ENCODE measurements around the gene SCNN1A. TPM values are rescaled to one million over a fixed set of nuclear protein-coding genes. Genes with fewer than 3 reads are reported as not detected.

SCNN1A gene
- total and polyA plus RNA-seq, 7 experiments from 2014 or later = 0.22 to 5.3 (median 1.6) TPM

GRCh38 chr12:6354495-6355393, 20.6 kb downstream of the SCNN1A start:
- H3K27ac Mint-ChIP-seq = peak overlapping the region in 2 of 9 donors; percentile 24 to 26
- POLR2A ChIA-PET = interaction anchor here (1.5 to 14.2 kb wide), 2 partner anchors 9 to 16 kb away, joined by 4 to 342 read pairs; partner anchors contain the start of gene TNFRSF1A
- H3K4me1 Mint-ChIP-seq = peaks cover 0 to 18% (median 4%) of the 10 kb centered on the region in 7 donors
- CTCF ChIA-PET = interaction anchor here (0.7 to 1.9 kb wide), 2 partner anchors 19 to 498 kb away, joined by 3 to 7 read pairs; no protein-coding TSS in a partner anchor
- H3K36me3 Mint-ChIP-seq = no peaks in the 10 kb centered on the region
- intact Hi-C loops (cut with micrococcal nuclease) = no loop called here
- Histone ChIP-seq H3K4me1 (ENCODE audit: control insufficient read depth in 2 of 2, insufficient read depth in 2 of 2, low read length in 2 of 2) (no peaks in the 10 kb centered on the region), H3K27ac (ENCODE audit: low read depth, low read length) (no peak overlapping the region), H3K4me3 (ENCODE audit: low read length) (no peak overlapping the region), H3K27me3 (ENCODE audit: control insufficient read depth in 2 of 2, insufficient read depth in 2 of 2, low read length in 2 of 2) (no peaks in the 10 kb centered on the region), H3K36me3 (ENCODE audit: control insufficient read depth in 2 of 3, insufficient read depth in 3 of 3, low read length in 3 of 3) (no peaks in the 10 kb centered on the region), H3K9me3 (ENCODE audit: control insufficient read depth in 2 of 3, low read length in 3 of 3) (no peaks in the 10 kb centered on the region)
- ATAC-seq (no peak), DNase-seq (no peak)
- H3K9me3 Mint-ChIP-seq = no peaks in the 10 kb centered on the region
- H3K4me3 Mint-ChIP-seq = no peak overlapping the region
- H3K27me3 Mint-ChIP-seq = peaks cover 0 to 13% (median 0%) of the 10 kb centered on the region in 5 donors

GRCh38 chr12:6352193-6353173, 22.9 kb downstream of the SCNN1A start:
- ATAC-seq = no peak
- H3K27ac Mint-ChIP-seq = peak overlapping the region in 2 of 9 donors; percentile 14 to 72

GRCh38 chr12:6351622-6352021, 23.7 kb downstream of the SCNN1A start:
- Mint-ChIP-seq H3K4me3 (no peak overlapping the region), H3K9me3 (no peaks in the 10 kb centered on the region), H3K27ac (peak overlapping the region in 1 of 9 donors; percentile 38), H3K27me3 (peaks cover 0 to 6% (median 0%) of the 10 kb centered on the region in 5 donors), H3K36me3 (no peaks in the 10 kb centered on the region), H3K4me1 (peaks cover 14 to 29% (median 22%) of the 10 kb centered on the region in 7 donors)
- no peaks in the 10 kb centered on the region for H3K9me3 ChIP-seq (ENCODE audit: control insufficient read depth in 2 of 3, low read length in 3 of 3)
- no peak overlapping the region for H3K4me3 ChIP-seq (ENCODE audit: low read length)
- DNase-seq (no peak), ATAC-seq (no peak)
- intact Hi-C loops (cut with micrococcal nuclease) = no loop called here
- no peaks in the 10 kb centered on the region for H3K27me3 ChIP-seq (ENCODE audit: control insufficient read depth in 2 of 2, insufficient read depth in 2 of 2, low read length in 2 of 2)
- ChIA-PET CTCF (interaction anchor here (1.1 kb wide), 1 partner anchor 19 kb away, joined by 3 read pairs; no protein-coding TSS in a partner anchor), POLR2A (interaction anchor here (0.6 to 1.2 kb wide), 6 partner anchors 11 to 198 kb away, joined by 3 to 7 read pairs (median 3); partner anchors contain the start of gene TAPBPL)
- H3K27ac ChIP-seq (ENCODE audit: low read depth, low read length) = no peak overlapping the region
- no peaks in the 10 kb centered on the region for H3K36me3 ChIP-seq (ENCODE audit: control insufficient read depth in 2 of 3, insufficient read depth in 3 of 3, low read length in 3 of 3)
- H3K4me1 ChIP-seq (ENCODE audit: control insufficient read depth in 2 of 2, insufficient read depth in 2 of 2, low read length in 2 of 2) = peaks cover 0 to 12% of the 10 kb centered on the region in 2 donors

More at GRCh38 chr12:6352193-6353173, 22.9 kb downstream of the SCNN1A start:
- no peak overlapping the region for H3K4me3 ChIP-seq (ENCODE audit: low read length)
- Mint-ChIP-seq H3K4me1 (peaks cover 6 to 22% (median 13%) of the 10 kb centered on the region in 7 donors), H3K36me3 (no peaks in the 10 kb centered on the region), H3K9me3 (no peaks in the 10 kb centered on the region), H3K27me3 (peaks cover 0 to 13% (median 0%) of the 10 kb centered on the region in 5 donors), H3K4me3 (no peak overlapping the region)
- DNase-seq = no peak
- H3K4me1 ChIP-seq (ENCODE audit: control insufficient read depth in 2 of 2, insufficient read depth in 2 of 2, low read length in 2 of 2) = peaks cover 0 to 4% of the 10 kb centered on the region in 2 donors
- CTCF ChIA-PET = interaction anchor here (1.1 kb wide), 1 partner anchor 19 kb away, joined by 3 read pairs; no protein-coding TSS in a partner anchor
- no peaks in the 10 kb centered on the region for H3K27me3 ChIP-seq (ENCODE audit: control insufficient read depth in 2 of 2, insufficient read depth in 2 of 2, low read length in 2 of 2)
- H3K27ac ChIP-seq (ENCODE audit: low read depth, low read length) = no peak overlapping the region
- no peaks in the 10 kb centered on the region for H3K36me3 ChIP-seq (ENCODE audit: control insufficient read depth in 2 of 3, insufficient read depth in 3 of 3, low read length in 3 of 3)
- intact Hi-C loops (cut with micrococcal nuclease) = no loop called here
- no peaks in the 10 kb centered on the region for H3K9me3 ChIP-seq (ENCODE audit: control insufficient read depth in 2 of 3, low read length in 3 of 3)
- POLR2A ChIA-PET = interaction anchor here (0.7 to 1.5 kb wide), 5 partner anchors 8 to 99 kb away, joined by 3 to 7 read pairs (median 5); partner anchors contain the start of gene TAPBPL

- ATAC-seq (peak; percentile 59), DNase-seq (peak in 1 of 9 donors; percentile 25)
- POLR2A ChIA-PET = interaction anchor here (0.5 to 7.9 kb wide), 5 partner anchors 8 to 265 kb away, joined by 3 to 56 read pairs (median 4); no protein-coding TSS in a partner anchor
- CTCF ChIA-PET = interaction anchor here (0.6 to 1.1 kb wide), 6 partner anchors 8 to 273 kb away, joined by 3 to 4 read pairs (median 3); no protein-coding TSS in a partner anchor
- Mint-ChIP-seq H3K4me1 (peaks cover 34 to 50% (median 48%) of the 10 kb centered on the region in 7 donors), H3K27me3 (no peaks in the 10 kb centered on the region), H3K9me3 (no peaks in the 10 kb centered on the region), H3K27ac (peak overlapping the region in 5 of 9 donors; percentile 4 to 57 (median 28)), H3K36me3 (no peaks in the 10 kb centered on the region), H3K4me3 (peak overlapping the region in 5 of 10 donors; percentile 21 to 45 (median 38))
- intact Hi-C loops (cut with micrococcal nuclease) = no loop called here
- Histone ChIP-seq H3K4me1 (ENCODE audit: control insufficient read depth in 2 of 2, insufficient read depth in 2 of 2, low read length in 2 of 2) (peaks cover 22 to 37% of the 10 kb centered on the region in 2 donors), H3K4me3 (ENCODE audit: low read length) (no peak overlapping the region), H3K36me3 (ENCODE audit: control insufficient read depth in 2 of 3, insufficient read depth in 3 of 3, low read length in 3 of 3) (no peaks in the 10 kb centered on the region), H3K27ac (ENCODE audit: low read depth, low read length) (no peak overlapping the region), H3K9me3 (ENCODE audit: control insufficient read depth in 2 of 3, low read length in 3 of 3) (no peaks in the 10 kb centered on the region), H3K27me3 (ENCODE audit: control insufficient read depth in 2 of 2, insufficient read depth in 2 of 2, low read length in 2 of 2) (no peaks in the 10 kb centered on the region)
Measured at GRCh38 chr12:6347367-6348338, 27.7 kb downstream of the SCNN1A start.

- Histone ChIP-seq H3K36me3 (ENCODE audit: control insufficient read depth in 2 of 3, insufficient read depth in 3 of 3, low read length in 3 of 3) (no peaks in the 10 kb centered on the region), H3K4me1 (ENCODE audit: control insufficient read depth in 2 of 2, insufficient read depth in 2 of 2, low read length in 2 of 2) (peaks cover 29 to 44% of the 10 kb centered on the region in 2 donors), H3K27ac (ENCODE audit: low read depth, low read length) (no peak overlapping the region), H3K4me3 (ENCODE audit: low read length) (no peak overlapping the region), H3K9me3 (ENCODE audit: control insufficient read depth in 2 of 3, low read length in 3 of 3) (no peaks in the 10 kb centered on the region), H3K27me3 (ENCODE audit: control insufficient read depth in 2 of 2, insufficient read depth in 2 of 2, low read length in 2 of 2) (no peaks in the 10 kb centered on the region)
- no peaks in the 10 kb centered on the region for H3K9me3 Mint-ChIP-seq
- ChIA-PET POLR2A (interaction anchor here (1.8 to 7.9 kb wide), 3 partner anchors 7 to 12 kb away, joined by 17 to 56 read pairs (median 20); no protein-coding TSS in a partner anchor), CTCF (interaction anchor here (1.0 to 1.4 kb wide), 2 partner anchors 12 to 21 kb away, joined by 3 to 5 read pairs; no protein-coding TSS in a partner anchor)
- intact Hi-C loops (cut with micrococcal nuclease) = no loop called here
- H3K27ac Mint-ChIP-seq = peak overlapping the region in 5 of 9 donors; percentile 5 to 48 (median 16)
- H3K27me3 Mint-ChIP-seq = no peaks in the 10 kb centered on the region
- no peak for DNase-seq
- H3K4me3 Mint-ChIP-seq = peak overlapping the region in 4 of 10 donors; percentile 27 to 45 (median 40)
- no peak for ATAC-seq
- H3K36me3 Mint-ChIP-seq = no peaks in the 10 kb centered on the region
- H3K4me1 Mint-ChIP-seq = peaks cover 38 to 57% (median 52%) of the 10 kb centered on the region in 7 donors
Measured at GRCh38 chr12:6346942-6347341, 28.4 kb downstream of the SCNN1A start.

Data from naive thymus-derived CD4-positive, alpha-beta T cell (primary cell).